ENCODE data around the gene SULT1A2.
"Not testable (repeated sequence)": the region's sequence is repeated elsewhere in the genome, so short reads cannot be mapped to it uniquely, and the experiment has no call there.

DNA sequence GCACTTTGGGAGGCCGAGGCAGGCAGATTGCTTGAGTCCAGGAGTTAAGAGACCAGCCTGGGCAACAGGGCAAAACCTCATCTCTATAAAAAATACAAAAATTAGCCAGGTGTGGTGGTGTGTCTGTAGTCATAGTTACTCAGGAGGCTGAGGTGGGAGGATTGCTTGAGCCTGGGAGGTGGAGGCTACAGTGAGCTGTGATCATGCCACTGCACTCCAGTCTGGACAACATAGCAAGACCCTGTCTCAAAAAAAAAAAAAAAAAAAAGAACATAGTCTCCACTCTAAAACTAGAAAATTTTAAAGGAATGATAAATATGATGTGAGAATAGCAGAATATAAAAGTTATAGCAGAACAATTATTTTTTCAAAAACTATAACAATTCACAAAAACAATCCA lies 23.5 kb upstream of the SULT1A2 start:
- not testable (repeated sequence) for TF ChIP-seq CTCF (conservative IDR thresholded peaks at IDR 0.05; ENCODE audit: low read length); EZH2phosphoT487 (IDR thresholded peaks at IDR 0.05; ENCODE audit: borderline replicate concordance)

Measured in Loucy (cell line).